NT2/D1 (cell line): Measurements from ENCODE around the gene RGS3.

Source experiments
- SUZ12 ChIP-seq: IDR thresholded peaks from 2 replicates; pipeline ENCODE4 v1.6.1; 2011; ENCODE audit not compliant: insufficient read length, insufficient read depth; ENCODE audit errors: extremely low read depth
- YY1 ChIP-seq: IDR thresholded peaks from 2 replicates; pipeline ENCODE4 v1.6.1; 2011; ENCODE audit not compliant: insufficient read length, insufficient read depth
- ZNF274 ChIP-seq: IDR thresholded peaks from 2 replicates; pipeline ENCODE4 v1.6.1; 2011; ENCODE audit warnings: mild to moderate bottlenecking, low read depth, low read length

GRCh38 chr9:113416149-113416721, 47.3 kb upstream of the RGS3 start:
- TF ChIP-seq ZNF274 (no peak), YY1 (no peak), SUZ12 (no peak)
